Airway epithelial cell (primary cell): ENCODE measurements around the gene BICD1. TPM values are rescaled to one million over a fixed set of nuclear protein-coding genes. Genes with fewer than 3 reads are reported as not detected.

Experiments used
- total RNA-seq: library from RNA; depleted of rRNA; stranded (reverse); fragments of >200 nt; gene quantifications from 2 replicates; pipeline ENCODE4 v1.2.3, GENCODE V29; 2015

BICD1 gene
- total RNA-seq = 5.1 and 5.9 TPM in 2 replicates

DNA sequence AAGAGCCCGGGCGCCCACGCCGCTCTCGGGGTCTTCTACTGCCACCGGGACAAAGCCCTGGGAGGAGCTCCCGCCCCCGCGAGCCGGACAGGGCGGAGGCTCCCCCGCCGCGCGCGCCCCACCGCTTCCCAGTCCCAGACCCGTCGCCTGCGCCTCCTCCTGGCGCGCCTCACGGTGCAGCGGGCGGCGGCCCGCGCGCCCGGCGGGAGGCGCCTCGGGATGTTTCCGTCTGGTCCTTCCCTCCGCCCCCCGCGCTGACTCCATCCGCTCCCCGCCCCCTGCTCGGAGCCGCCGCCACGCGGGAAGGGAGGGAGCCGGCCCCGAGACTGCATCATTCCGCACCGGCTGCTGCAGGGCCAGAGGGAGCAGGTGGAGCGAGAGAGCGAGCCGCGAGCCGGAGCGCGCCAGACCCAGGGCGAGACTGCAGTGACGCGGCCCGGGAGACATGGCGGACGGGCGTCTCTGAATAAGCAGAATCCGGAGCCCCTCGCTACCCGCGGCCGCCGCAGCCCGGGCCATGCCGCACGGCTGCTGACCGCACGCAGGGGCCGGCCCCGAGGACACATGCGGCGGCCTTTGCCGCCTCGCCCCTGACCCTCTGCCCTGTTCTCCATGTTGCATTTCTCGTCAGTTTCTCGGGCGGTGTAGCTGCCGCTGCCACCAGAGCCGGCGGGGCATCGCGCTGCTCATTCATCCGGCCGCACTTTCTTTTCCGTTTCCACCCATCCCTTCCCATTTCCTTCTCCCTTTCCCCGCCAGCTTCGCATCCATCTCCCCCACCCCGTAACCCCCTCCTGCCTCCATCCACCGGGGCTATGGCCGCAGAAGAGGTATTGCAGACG, at the start of gene BICD1:
Gene BICD1, plus strand, starts transcription at position 331 of the 842 bp plus-strand sequence. Its CDS starts 485 bp downstream, at position 816.

DNA sequence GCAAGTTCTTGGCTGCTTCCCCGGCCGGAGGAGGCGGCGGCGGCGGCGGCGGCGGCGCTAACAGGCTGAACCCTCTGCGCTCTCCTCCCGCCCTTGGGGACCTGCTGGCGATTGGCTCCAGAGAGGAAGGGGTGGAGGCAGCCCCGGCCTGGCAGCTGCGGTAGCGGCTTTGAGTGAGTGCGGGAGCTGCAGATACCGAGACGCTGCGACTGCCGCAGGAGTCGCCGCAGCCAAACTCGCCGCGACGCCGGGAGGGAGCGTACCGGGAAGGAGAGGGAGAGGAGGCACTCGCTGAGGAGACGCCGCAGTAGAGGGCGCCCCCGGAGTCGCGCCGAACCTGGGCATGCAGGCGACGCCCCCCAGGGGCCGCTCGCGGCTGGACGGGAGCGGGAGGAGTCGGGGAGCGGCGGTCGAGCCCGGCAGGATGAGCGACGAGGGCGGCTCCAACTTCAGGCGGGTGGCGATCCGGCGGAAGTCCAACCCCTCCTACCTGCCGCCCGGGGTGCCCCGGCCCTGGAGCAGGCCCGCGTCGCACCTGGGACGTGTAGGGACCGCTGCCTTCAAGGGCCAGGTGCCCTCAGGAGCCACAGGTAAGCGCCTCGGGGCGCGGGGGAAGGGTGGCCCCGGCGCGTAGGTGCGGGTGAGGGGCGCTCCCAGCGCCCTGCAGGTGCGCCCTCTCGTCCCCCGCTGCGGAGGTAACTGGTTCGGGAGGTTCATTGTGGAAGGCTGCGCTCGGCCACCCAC, 292.9 kb downstream of the BICD1 start, which contains the start of gene FGD4:
Gene FGD4, plus strand, starts transcription at position 189 of the 744 bp plus-strand sequence.

Other genes starting within 250 kb of the BICD1 start
- 8.0 and 21.9 TPM in 2 replicates for gene RESF1, start 147.4 kb upstream of the BICD1 start, total RNA-seq